GM23338 (cell line): Measurements from ENCODE around the gene FAM124B. TPM values are rescaled to one million over a fixed set of nuclear protein-coding genes. Genes with fewer than 3 reads are reported as not detected.

ENCODE experiments used
- ATAC-seq: fragments of 200-7000 bp; cut with Tn5 transposase; 3 replicates; pipeline ENCODE4 v1.9.1; 2020
- DNase-seq: peaks from one replicate; pipeline ENCODE4 v3.0.0-alpha.2; 2015; ENCODE audit warnings: low spot score
- H2AFZ ChIP-seq: fragments of 200-600 bp; sonication (generic); 2 replicates; pipeline ENCODE4 v1.8.0; 2016; ENCODE audit warnings: antibody characterized with exemption, mild to moderate bottlenecking, moderate library complexity
- H3F3A ChIP-seq: fragments of 200-600 bp; sonication (generic); replicated peaks from 2 replicates; pipeline ENCODE4 v1.8.0; 2017; ENCODE audit warnings: antibody characterized with exemption, mixed run types, low read depth
- H3K27ac ChIP-seq: fragments of 200-600 bp; sonication (generic); 2 replicates; pipeline ENCODE4 v1.6.1; 2016; ENCODE audit warnings: low read depth
- H3K27me3 ChIP-seq: fragments of 200-600 bp; sonication (generic); 2 replicates; pipeline ENCODE4 v1.8.0; 2016; ENCODE audit warnings: mild to moderate bottlenecking, mixed run types, moderate library complexity; ENCODE audit not compliant: insufficient read depth
- H3K36me3 ChIP-seq: fragments of 200-600 bp; sonication (generic); 2 replicates; pipeline ENCODE4 v1.8.0; 2016; ENCODE audit warnings: mild to moderate bottlenecking; ENCODE audit not compliant: insufficient read depth
- H3K4me1 ChIP-seq: fragments of 200-600 bp; sonication (generic); 2 replicates; pipeline ENCODE4 v1.8.0; 2016; ENCODE audit warnings: mild to moderate bottlenecking, moderate library complexity; ENCODE audit not compliant: insufficient read depth
- H3K4me2 ChIP-seq: fragments of 200-600 bp; sonication (generic); 2 replicates; pipeline ENCODE4 v1.7.1; 2017; ENCODE audit warnings: mixed run types
- H3K4me3 ChIP-seq: fragments of 200-600 bp; sonication (generic); 2 replicates; pipeline ENCODE4 v1.6.1; 2016; ENCODE audit warnings: mixed run types
- H3K79me2 ChIP-seq: fragments of 200-600 bp; sonication (generic); replicated peaks from 2 replicates; pipeline ENCODE4 v1.8.0; 2017; ENCODE audit warnings: mild to moderate bottlenecking; ENCODE audit not compliant: insufficient read depth
- H3K9me2 ChIP-seq: fragments of 200-600 bp; sonication (generic); 2 replicates; pipeline ENCODE4 v1.8.0; 2017; ENCODE audit not compliant: insufficient read depth
- H4K20me1 ChIP-seq: fragments of 200-600 bp; sonication (generic); replicated peaks from 2 replicates; pipeline ENCODE4 v1.8.0; 2017; ENCODE audit warnings: mild to moderate bottlenecking; ENCODE audit not compliant: insufficient read depth
- H3K27ac Mint-ChIP-seq: 2 replicates; pipeline ENCODE4 v1.8.0; 2020; ENCODE audit warnings: inconsistent platforms, mild to moderate bottlenecking, moderate library complexity, mixed read lengths
- H3K27me3 Mint-ChIP-seq: 3 replicates; pipeline ENCODE4 v1.8.0; 2022; ENCODE audit warnings: low read depth, mild to moderate bottlenecking, moderate library complexity, mixed read lengths, inconsistent platforms; ENCODE audit not compliant: insufficient read depth, poor library complexity
- H3K36me3 Mint-ChIP-seq: 3 replicates; pipeline ENCODE4 v1.8.0; 2021; ENCODE audit warnings: low read depth, mild to moderate bottlenecking, inconsistent platforms, moderate library complexity, mixed read lengths
- H3K4me1 Mint-ChIP-seq: 3 replicates; pipeline ENCODE4 v1.8.0; 2020; ENCODE audit warnings: mild to moderate bottlenecking, inconsistent platforms, mixed read lengths
- H3K4me3 Mint-ChIP-seq: 3 replicates; pipeline ENCODE4 v1.8.0; 2021; ENCODE audit warnings: moderate library complexity, mild to moderate bottlenecking, inconsistent platforms, mixed read lengths
- H3K9me3 Mint-ChIP-seq: 3 replicates; pipeline ENCODE4 v1.8.0; 2020; ENCODE audit warnings: moderate library complexity, mild to moderate bottlenecking, inconsistent platforms, mixed read lengths
- CREB1 ChIP-seq: fragments of 250-450 bp; sonication (Bioruptor Pico); IDR thresholded peaks from 2 replicates; pipeline ENCODE4 v1.5.0; 2020; ENCODE audit warnings: low read depth, mild to moderate bottlenecking, moderate library complexity
- CTCF ChIP-seq, 2 experiments: fragments of 200-600 bp in 1 of 2; sonication (generic) in 1 of 2; conservative IDR thresholded peaks; 2 replicates each; pipeline versions ENCODE4 v1.5.1 to v1.6.1; 2016 to 2017; ENCODE audit warnings: antibody characterized with exemption in 2 of 2, low read depth in 2 of 2, mild to moderate bottlenecking in 2 of 2, moderate library complexity in 1 of 2
- EZH2 ChIP-seq: fragments of 200-600 bp; sonication (generic); IDR thresholded peaks from one replicate; pipeline ENCODE4 v1.8.0; 2017; ENCODE audit warnings: antibody characterized with exemption, mild to moderate bottlenecking, low read depth; ENCODE audit not compliant: unreplicated experiment
- EZH2phosphoT487 ChIP-seq: fragments of 200-600 bp; sonication (generic); IDR thresholded peaks from one replicate; pipeline ENCODE4 v1.8.1; 2018; ENCODE audit warnings: antibody characterized with exemption; ENCODE audit not compliant: unreplicated experiment
- JUNB ChIP-seq: IDR thresholded peaks from one replicate; pipeline ENCODE4 v1.6.1; 2016; ENCODE audit warnings: antibody characterized with exemption; ENCODE audit not compliant: unreplicated experiment
- NANOG ChIP-seq: IDR thresholded peaks from 2 replicates; pipeline ENCODE4 v1.6.1; 2016; ENCODE audit warnings: antibody characterized with exemption, borderline replicate concordance
- POLR2AphosphoS5 ChIP-seq: IDR thresholded peaks from 2 replicates; pipeline ENCODE4 v1.6.1; 2016; ENCODE audit warnings: antibody characterized with exemption, low read depth
- STAT1 ChIP-seq: IDR thresholded peaks from one replicate; pipeline ENCODE4 v1.6.1; 2016; ENCODE audit warnings: antibody characterized with exemption; ENCODE audit not compliant: unreplicated experiment
- ZNF114 ChIP-seq: fragments of 250-450 bp; sonication (Bioruptor Pico); IDR thresholded peaks from 2 replicates; pipeline ENCODE4 v1.5.0; 2020; ENCODE audit warnings: mild to moderate bottlenecking, moderate library complexity
- polyA plus RNA-seq: library from polyadenylated mRNA; unstranded; fragments of >200 nt; fragmentation: Nextera tagmentation; extraction: Ambion mirVana; gene quantifications from 2 replicates; pipeline ENCODE4 v1.2.1, GENCODE V29; 2016
- total RNA-seq: library from RNA; depleted of rRNA; stranded (reverse); fragments of >200 nt; shearing (Covaris generic); gene quantifications from 2 replicates; pipeline ENCODE4 v1.2.3, GENCODE V29; 2014

The FAM124B gene
- total and polyA plus RNA-seq, 2 experiments from 2014 or later = 3.0 to 6.9 TPM

GRCh38 chr2:224350703-224351102 lies 51.2 kb downstream of the FAM124B start:
- H3K4me3 Mint-ChIP-seq = no peak overlapping the region
- no peak for DNase-seq
- Histone ChIP-seq H3K27me3 (no peaks in the 10 kb centered on the region), H3K9me2 (no peaks in the 10 kb centered on the region), H3K79me2 (no peaks in the 10 kb centered on the region), H3K4me1 (no peaks in the 10 kb centered on the region), H3K27ac (no peak overlapping the region), H3K4me2 (no peak overlapping the region), H3K36me3 (no peaks in the 10 kb centered on the region), H3K4me3 (no peak overlapping the region), H2AFZ (no peak overlapping the region), H4K20me1 (no peaks in the 10 kb centered on the region), H3F3A (no peaks in the 10 kb centered on the region)
- H3K27ac Mint-ChIP-seq = no peak overlapping the region
- H3K4me1 Mint-ChIP-seq = no peaks in the 10 kb centered on the region
- peaks cover 9% of the 10 kb centered on the region for H3K27me3 Mint-ChIP-seq
- H3K36me3 Mint-ChIP-seq = peaks cover 6% of the 10 kb centered on the region; the same call in 1 of the 3 replicates
- TF ChIP-seq STAT1 (no peak), CREB1 (CRISPR knock-in tag) (no peak), EZH2phosphoT487 (no peak), EZH2 (no peak), ZNF114 (CRISPR knock-in tag) (no peak), POLR2AphosphoS5 (no peak), JUNB (no peak), NANOG (no peak)
- no peak for ATAC-seq
- H3K9me3 Mint-ChIP-seq = peaks cover 6% of the 10 kb centered on the region; the same call in 2 of the 3 replicates

- no peak overlapping the region for H3K4me2 ChIP-seq
- no peaks in the 10 kb centered on the region for H3K4me1 ChIP-seq
- ATAC-seq = no peak
- no peaks in the 10 kb centered on the region for H4K20me1 ChIP-seq
- no peak for TF ChIP-seq CTCF (conservative IDR thresholded peaks at IDR 0.05; ENCODE audit: low read depth in 2 of 2)
- H3F3A ChIP-seq = no peaks in the 10 kb centered on the region
- no peak overlapping the region for H3K27ac Mint-ChIP-seq
- no peaks in the 10 kb centered on the region for H3K79me2 ChIP-seq
- H3K4me3 Mint-ChIP-seq = no peak overlapping the region
- no peaks in the 10 kb centered on the region for H3K36me3 ChIP-seq
- H3K27ac ChIP-seq = no peak overlapping the region
- H3K27me3 Mint-ChIP-seq = peaks cover 6% of the 10 kb centered on the region
- DNase-seq = no peak
- no peaks in the 10 kb centered on the region for H3K27me3 ChIP-seq
- H3K9me3 Mint-ChIP-seq = peaks cover 12% of the 10 kb centered on the region
- H3K36me3 Mint-ChIP-seq = peaks cover 7% of the 10 kb centered on the region; the same call in 2 of the 3 replicates
- H2AFZ ChIP-seq = no peak overlapping the region
- H3K4me3 ChIP-seq = no peak overlapping the region
- H3K4me1 Mint-ChIP-seq = no peaks in the 10 kb centered on the region
- no peaks in the 10 kb centered on the region for H3K9me2 ChIP-seq
Measured at GRCh38 chr2:224349396-224349795, 52.5 kb downstream of the FAM124B start.
